ENCODE data around the gene CCDC15.

CCDC15 gene

DNA sequence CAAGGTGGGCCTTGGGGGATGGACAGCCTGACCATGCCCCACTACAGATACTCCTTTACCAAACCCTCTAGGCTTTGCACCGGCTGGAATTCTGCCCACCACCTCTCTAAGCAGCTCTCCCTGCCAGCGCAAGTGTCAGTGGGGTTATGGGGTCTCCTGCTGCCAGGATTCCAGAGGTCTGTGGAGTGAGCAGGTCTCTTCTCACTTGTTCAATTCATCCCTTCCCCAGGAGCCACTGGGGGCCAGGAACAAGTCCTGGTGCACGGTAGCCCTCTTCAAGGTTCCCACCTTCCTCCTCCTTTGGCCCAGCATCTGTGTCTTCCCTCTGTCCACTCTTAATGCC lies 30.5 kb downstream of the CCDC15 start (continued):
- TF ChIP-seq, protein P1, sequence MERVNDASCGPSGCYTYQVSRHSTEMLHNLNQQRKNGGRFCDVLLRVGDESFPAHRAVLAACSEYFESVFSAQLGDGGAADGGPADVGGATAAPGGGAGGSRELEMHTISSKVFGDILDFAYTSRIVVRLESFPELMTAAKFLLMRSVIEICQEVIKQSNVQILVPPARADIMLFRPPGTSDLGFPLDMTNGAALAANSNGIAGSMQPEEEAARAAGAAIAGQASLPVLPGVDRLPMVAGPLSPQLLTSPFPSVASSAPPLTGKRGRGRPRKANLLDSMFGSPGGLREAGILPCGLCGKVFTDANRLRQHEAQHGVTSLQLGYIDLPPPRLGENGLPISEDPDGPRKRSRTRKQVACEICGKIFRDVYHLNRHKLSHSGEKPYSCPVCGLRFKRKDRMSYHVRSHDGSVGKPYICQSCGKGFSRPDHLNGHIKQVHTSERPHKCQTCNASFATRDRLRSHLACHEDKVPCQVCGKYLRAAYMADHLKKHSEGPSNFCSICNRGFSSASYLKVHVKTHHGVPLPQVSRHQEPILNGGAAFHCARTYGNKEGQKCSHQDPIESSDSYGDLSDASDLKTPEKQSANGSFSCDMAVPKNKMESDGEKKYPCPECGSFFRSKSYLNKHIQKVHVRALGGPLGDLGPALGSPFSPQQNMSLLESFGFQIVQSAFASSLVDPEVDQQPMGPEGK (CRISPR knock-in tag; IDR thresholded peaks at IDR 0.05; ENCODE audit: borderline replicate concordance) = no peak

DNA sequence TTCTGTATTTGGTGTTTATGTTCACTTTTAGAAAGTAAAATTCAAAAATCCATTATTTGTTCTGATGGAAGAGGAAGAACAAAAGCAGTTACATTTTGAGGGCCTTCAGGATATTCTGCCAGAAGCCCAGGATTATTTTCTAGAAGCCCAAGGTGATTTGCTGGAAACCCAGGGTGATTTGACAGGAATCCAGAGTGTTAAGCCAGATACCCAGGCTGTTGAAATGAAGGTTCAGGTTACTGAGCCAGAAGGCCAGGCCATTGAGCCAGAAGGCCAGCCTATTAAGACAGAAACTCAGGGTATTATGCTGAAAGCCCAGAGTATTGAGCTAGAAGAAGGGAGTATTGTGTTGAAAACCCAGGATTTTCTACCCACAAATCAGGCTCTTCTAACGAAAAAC lies 33.1 kb downstream of the CCDC15 start:
- TF ChIP-seq PPARA (CRISPR knock-in tag; IDR thresholded peaks at IDR 0.05; ENCODE audit: borderline replicate concordance) (no peak), ARNTL (CRISPR knock-in tag; IDR thresholded peaks at IDR 0.05; ENCODE audit: borderline replicate concordance, low read depth) (no peak), ZFP30 (CRISPR knock-in tag; IDR thresholded peaks at IDR 0.05) (no peak), GLIS3 (CRISPR knock-in tag; IDR thresholded peaks at IDR 0.05) (no peak), OSR1 (CRISPR knock-in tag; IDR thresholded peaks at IDR 0.05) (no peak), ESRRG (CRISPR knock-in tag; IDR thresholded peaks at IDR 0.05) (no peak), TCF4 (CRISPR knock-in tag; IDR thresholded peaks at IDR 0.05; ENCODE audit: borderline replicate concordance) (no peak), ZFP3 (CRISPR knock-in tag; IDR thresholded peaks at IDR 0.05) (no peak), RARB (CRISPR knock-in tag; IDR thresholded peaks at IDR 0.05) (no peak), BACH2 (CRISPR knock-in tag; IDR thresholded peaks at IDR 0.05; ENCODE audit: borderline replicate concordance) (no peak), CSDC2 (CRISPR knock-in tag; IDR thresholded peaks at IDR 0.05) (no peak), ZC3H10 (CRISPR knock-in tag; IDR thresholded peaks at IDR 0.05) (no peak), ZNF565 (CRISPR knock-in tag; conservative IDR thresholded peaks at IDR 0.05; ENCODE audit: low read depth) (no peak), ISL1 (CRISPR knock-in tag; IDR thresholded peaks at IDR 0.05) (no peak), ZNF70 (CRISPR knock-in tag; IDR thresholded peaks at IDR 0.05) (no peak), ZNF8 (CRISPR knock-in tag; IDR thresholded peaks at IDR 0.05) (no peak)
- TF ChIP-seq, protein P2, sequence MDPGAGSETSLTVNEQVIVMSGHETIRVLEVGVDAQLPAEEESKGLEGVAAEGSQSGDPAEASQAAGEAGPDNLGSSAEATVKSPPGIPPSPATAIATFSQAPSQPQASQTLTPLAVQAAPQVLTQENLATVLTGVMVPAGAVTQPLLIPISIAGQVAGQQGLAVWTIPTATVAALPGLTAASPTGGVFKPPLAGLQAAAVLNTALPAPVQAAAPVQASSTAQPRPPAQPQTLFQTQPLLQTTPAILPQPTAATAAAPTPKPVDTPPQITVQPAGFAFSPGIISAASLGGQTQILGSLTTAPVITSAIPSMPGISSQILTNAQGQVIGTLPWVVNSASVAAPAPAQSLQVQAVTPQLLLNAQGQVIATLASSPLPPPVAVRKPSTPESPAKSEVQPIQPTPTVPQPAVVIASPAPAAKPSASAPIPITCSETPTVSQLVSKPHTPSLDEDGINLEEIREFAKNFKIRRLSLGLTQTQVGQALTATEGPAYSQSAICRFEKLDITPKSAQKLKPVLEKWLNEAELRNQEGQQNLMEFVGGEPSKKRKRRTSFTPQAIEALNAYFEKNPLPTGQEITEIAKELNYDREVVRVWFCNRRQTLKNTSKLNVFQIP (CRISPR knock-in tag; IDR thresholded peaks at IDR 0.05; ENCODE audit: borderline replicate concordance, low read depth) = no peak
- TF ChIP-seq, protein P3, sequence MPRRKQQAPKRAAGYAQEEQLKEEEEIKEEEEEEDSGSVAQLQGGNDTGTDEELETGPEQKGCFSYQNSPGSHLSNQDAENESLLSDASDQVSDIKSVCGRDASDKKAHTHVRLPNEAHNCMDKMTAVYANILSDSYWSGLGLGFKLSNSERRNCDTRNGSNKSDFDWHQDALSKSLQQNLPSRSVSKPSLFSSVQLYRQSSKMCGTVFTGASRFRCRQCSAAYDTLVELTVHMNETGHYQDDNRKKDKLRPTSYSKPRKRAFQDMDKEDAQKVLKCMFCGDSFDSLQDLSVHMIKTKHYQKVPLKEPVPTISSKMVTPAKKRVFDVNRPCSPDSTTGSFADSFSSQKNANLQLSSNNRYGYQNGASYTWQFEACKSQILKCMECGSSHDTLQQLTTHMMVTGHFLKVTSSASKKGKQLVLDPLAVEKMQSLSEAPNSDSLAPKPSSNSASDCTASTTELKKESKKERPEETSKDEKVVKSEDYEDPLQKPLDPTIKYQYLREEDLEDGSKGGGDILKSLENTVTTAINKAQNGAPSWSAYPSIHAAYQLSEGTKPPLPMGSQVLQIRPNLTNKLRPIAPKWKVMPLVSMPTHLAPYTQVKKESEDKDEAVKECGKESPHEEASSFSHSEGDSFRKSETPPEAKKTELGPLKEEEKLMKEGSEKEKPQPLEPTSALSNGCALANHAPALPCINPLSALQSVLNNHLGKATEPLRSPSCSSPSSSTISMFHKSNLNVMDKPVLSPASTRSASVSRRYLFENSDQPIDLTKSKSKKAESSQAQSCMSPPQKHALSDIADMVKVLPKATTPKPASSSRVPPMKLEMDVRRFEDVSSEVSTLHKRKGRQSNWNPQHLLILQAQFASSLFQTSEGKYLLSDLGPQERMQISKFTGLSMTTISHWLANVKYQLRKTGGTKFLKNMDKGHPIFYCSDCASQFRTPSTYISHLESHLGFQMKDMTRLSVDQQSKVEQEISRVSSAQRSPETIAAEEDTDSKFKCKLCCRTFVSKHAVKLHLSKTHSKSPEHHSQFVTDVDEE (CRISPR knock-in tag; IDR thresholded peaks at IDR 0.05) = no peak
- TF ChIP-seq, protein P4, sequence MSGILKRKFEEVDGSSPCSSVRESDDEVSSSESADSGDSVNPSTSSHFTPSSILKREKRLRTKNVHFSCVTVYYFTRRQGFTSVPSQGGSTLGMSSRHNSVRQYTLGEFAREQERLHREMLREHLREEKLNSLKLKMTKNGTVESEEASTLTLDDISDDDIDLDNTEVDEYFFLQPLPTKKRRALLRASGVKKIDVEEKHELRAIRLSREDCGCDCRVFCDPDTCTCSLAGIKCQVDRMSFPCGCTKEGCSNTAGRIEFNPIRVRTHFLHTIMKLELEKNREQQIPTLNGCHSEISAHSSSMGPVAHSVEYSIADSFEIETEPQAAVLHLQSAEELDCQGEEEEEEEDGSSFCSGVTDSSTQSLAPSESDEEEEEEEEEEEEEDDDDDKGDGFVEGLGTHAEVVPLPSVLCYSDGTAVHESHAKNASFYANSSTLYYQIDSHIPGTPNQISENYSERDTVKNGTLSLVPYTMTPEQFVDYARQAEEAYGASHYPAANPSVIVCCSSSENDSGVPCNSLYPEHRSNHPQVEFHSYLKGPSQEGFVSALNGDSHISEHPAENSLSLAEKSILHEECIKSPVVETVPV (CRISPR knock-in tag; IDR thresholded peaks at IDR 0.05) = no peak
- TF ChIP-seq, protein P1 (CRISPR knock-in tag; IDR thresholded peaks at IDR 0.05; ENCODE audit: borderline replicate concordance) = no peak
- ATAC-seq = no peak

DNA sequence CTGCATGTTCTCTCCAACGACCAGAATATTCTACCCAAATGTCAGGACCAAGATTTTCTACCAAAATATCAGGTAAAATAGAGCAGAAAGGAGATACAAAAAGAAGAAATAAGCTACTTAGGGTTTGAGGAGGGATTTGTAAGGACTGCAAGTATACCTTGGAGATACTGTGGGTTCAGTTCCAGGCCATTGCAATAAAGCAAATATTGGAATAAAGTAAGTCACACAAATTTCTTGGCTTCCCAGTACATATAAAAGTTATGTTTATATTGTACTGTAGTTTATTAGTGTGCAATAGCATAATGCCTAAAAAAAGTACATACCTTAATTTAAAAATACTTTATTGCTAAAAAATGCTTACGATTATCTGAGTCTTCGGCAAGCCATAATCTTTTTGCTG lies 34.1 kb downstream of the CCDC15 start:
- ATAC-seq = no peak
- no peak for TF ChIP-seq OSR1 (CRISPR knock-in tag; IDR thresholded peaks at IDR 0.05)
- no peak for TF ChIP-seq RARB (CRISPR knock-in tag; IDR thresholded peaks at IDR 0.05)
- no peak for TF ChIP-seq ARNTL (CRISPR knock-in tag; IDR thresholded peaks at IDR 0.05; ENCODE audit: borderline replicate concordance, low read depth)
- TF ChIP-seq, protein P3 (CRISPR knock-in tag; IDR thresholded peaks at IDR 0.05) = no peak
- TF ChIP-seq TOX (CRISPR knock-in tag; IDR thresholded peaks at IDR 0.05; ENCODE audit: borderline replicate concordance) = no peak

Measured in SK-N-SH treated with all-trans-retinoic acid at 6 μM for 48 hours (cell line).